Stimulated activated CD8-positive, alpha-beta memory T cell treated with anti-CD3 and anti-CD28 coated beads, Interleukin-4, amount 100 ng/mL, for 24 hours (primary cell): ENCODE measurements around the gene PCDH9.

Experiments used
- DNase-seq: peaks from one replicate; pipeline ENCODE4 v3.0.0-alpha.2; 2020; ENCODE audit warnings: low read depth

PCDH9 gene

DNA sequence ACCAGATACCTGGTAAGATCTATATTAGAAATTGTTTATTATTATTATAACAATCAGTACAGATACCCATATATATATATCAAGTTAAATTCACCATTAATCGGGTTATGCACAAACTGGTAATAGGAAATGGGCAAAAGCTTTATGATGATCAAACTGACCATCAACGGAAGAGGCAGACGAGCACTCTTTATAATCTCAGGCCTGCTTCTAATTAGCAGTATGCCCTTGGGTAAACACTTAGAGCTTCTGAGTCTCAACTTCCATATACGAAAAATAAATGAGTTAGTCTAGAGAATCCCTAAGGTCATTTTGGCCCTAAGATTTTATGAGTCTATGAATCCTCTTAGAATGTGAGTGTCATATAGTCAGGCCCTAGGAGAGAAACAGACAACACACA, 710.9 kb downstream of the PCDH9 start:
- no peak for DNase-seq

DNA sequence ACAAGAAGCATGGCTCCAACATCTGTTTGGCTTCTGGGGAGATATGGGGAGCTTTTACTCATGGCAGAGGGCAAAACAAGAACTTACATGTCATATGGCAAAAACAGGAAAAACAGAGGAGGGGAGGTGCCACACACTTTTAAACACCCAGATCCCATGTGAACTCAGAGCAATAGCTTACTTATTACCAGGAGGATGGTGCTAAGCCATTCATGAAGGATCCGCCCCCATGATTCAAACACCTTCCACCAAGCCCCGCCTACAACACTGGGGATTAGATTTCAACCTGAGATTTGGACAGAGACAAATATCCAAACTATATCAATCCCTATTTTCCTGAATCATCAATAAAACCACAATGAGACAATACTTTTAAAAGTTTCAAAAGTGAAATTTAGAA, 712.1 kb downstream of the PCDH9 start:
- DNase-seq = no peak

DNA sequence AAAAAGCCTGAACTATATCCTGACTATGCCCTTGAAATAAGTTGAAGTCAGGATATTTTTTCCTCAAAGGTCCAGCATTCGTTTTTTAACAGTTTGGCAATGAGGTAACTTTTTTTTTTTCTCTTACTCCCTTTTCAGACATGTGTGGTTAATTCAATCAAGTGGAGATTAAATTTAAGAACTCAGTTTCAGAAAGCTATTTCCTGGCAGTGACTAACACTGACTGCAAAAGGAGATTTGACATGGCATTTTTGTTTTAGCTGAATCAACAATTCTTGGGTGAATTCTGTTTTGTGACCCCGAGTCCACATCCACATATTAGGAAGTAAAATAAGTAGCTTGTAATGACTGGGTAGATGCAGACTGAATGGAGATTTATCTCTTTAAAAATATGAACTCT, 716.4 kb downstream of the PCDH9 start:
- DNase-seq = no peak

DNA sequence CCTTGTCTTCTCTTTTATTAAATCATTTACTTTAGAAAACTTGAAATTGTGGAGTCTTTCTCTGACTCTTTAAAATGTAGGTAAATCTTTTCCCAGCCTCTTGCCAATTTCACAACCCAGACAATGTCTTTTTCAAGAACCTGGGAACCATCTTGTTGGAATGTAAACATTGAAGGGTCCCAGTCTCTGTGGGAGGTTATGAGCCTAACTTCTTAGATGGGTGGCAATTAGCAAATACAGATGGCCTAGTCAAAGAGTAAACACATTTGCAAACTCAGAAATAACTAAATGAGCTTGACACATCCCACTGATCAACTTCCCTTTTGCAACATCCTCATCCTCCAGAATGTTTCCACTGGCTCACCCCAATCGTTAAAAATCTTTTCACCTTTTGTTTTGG, 721.0 kb downstream of the PCDH9 start:
- DNase-seq = no peak

DNA sequence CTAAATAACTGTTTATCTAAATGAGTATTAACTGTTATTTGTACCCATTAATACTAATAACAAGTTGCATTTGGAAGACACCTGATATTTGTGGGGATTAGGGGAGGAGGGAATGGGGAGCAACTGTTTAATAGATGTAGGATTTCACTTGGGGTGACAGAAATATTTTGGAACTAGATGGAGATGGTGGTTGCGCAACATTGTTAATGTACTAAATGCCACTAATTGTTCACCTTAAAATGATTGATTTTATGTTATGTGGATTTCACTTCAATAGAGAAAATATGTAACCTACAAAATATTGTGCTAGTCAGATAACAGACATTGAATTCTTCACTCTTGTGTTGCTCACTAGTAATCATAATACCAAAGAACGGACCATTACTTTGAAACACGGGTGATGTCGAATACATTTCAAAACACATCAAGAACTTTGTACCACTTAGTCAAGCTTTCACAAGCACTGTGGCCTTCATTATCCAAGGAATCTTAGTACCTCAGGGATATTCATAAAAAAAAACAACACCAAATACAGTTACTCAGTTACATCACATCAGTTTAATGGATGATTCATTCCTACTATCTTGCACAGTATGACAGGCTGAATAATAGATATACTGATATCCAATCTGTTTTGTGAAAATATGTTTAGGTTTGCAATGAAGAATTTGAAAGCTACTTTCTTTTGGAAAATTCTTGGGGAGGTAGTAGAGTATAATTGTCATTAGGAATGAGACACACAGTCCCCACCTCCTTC, 721.8 kb downstream of the PCDH9 start:
- no peak for DNase-seq

DNA sequence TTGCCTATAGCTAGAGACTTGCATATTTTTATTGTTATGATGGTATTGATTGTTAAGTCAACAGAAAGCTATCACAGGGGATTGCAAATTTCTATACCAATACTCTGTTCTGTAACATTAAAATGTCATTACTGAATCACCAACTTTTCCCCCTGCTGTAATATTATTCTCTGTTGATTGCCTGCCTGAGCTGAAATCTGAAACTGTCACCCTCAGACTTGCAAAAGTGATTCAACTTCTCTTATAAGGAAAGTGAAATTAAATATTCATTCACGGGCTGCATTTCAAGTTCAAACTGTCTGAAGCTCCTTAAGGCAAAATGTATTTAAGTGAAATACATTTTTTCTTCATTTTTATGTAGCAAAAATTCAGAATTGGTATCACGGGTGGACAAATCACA, 723.2 kb downstream of the PCDH9 start:
- no peak for DNase-seq

DNA sequence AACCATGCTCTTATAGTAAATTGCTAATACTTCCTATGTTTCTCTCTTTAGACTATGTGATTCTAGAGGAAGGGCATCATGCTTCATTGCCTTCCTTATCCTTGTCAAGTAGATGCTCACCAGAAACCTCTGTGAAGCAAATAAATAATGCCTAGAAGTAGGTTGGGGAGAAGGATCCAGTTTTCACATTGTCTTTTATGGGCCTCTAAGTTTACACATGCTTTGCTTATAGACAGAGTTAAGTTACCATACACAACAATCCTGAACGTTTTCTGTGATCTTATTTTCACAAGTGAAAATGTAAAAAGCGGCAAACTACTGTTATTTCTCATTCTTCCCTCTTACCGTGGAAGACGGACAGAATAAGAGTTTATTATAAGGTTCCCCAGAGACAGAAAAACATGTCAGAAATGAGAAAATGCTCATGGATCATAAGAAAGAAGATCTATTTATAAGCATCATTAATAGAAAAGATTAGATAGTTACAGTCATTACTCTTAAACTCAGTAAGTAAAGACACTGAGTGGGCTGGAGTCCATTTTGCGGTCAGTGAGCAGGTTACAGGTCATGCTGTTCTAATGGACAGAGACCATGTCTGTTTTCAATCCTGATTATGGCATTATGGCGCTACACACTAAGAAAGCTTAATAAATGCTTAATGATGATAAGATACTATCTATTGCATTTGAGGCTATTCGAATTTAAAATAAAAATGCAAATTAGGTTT, 723.9 kb downstream of the PCDH9 start:
- no peak for DNase-seq

DNA sequence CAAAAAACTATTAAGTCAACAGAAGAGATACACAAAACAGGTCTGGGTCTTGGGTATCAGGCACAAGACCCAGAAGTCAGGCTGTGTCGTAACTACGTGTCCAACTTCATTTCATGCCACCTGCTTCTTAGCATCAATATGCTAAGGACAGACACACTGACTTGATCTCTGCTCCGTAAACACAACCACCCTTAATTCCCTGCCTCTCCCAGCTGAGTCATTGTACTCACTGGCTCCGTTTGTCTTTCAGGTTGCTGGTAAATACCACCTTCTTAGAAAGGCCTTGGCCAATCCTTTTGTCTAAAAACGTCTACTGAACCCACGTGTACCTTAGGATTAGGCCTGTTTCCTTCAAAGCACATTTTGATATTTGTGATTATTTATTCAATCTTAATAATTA, 726.2 kb downstream of the PCDH9 start:
- DNase-seq = no peak

DNA sequence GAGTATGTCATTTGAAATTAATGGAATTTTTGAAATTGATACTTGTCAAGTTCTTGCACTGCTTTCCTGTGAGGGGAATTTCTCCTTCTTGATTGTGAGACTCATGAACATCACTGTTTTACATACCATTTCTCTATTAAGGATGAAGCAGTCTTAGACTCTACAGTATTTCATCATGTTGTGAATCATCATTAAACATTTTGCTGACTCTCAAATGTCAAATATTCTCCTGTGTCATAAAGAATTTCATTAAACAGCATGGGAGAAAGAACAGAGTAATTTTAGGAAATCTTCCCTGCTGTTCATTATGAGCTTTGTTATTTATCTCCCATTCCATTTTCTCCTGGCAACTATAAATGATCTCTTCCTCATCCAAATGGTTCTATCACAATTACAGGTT, 729.0 kb downstream of the PCDH9 start:
- no peak for DNase-seq

DNA sequence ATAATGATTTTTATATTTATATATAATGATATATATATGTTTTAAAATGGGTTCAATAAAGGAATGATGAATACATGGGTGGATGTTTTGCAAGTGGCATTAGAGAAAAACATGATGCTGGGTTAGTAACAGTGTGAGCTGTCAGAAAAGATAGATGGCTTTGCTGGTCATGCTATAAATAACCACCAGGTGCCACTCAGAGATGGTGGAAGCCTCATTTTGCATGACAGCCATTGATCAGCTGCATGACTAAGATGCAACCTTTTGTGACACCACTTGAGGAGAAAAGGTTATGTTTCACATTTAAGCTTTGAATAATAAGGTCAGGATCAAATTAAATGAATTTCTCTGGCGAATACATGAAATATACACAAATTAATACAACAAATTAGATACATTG, 737.7 kb downstream of the PCDH9 start:
- no peak for DNase-seq

DNA sequence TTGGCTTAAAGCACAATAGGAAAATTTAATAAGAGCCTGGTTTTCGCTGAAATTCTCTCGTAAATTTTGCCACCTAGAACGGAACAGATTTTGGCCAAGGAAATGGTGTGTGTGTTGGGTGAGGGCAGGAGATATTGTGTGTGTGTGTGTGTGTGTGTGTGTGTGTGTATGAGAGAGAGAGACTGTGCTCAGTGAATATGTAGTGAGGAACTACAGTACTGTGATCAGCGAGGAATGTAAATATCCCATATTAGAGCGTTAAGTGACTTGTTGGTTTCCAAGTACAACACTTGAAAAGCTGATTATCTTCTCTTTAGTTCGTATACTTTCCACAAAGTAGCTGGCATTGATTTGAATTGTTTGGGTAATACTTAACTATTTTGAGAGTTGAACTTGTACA, 738.9 kb downstream of the PCDH9 start:
- no peak for DNase-seq

DNA sequence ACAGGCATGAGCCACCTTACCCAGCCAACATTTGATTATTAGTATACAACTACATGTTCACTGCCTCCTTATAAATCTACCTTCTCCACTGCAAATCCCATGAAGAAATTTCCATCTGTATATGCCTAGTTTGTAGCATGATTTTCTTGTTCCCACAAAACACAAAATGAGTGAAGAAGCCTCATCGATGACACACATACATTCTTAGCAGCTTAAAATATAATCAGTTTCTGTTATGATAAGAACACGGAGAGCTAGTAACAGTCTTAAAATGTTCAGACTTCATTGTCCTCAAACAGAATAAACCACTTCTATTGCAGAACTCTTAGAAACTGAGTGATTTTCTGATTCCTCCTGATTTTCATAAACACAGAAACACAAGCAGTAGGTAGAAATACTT, 740.5 kb downstream of the PCDH9 start:
- DNase-seq = no peak

DNA sequence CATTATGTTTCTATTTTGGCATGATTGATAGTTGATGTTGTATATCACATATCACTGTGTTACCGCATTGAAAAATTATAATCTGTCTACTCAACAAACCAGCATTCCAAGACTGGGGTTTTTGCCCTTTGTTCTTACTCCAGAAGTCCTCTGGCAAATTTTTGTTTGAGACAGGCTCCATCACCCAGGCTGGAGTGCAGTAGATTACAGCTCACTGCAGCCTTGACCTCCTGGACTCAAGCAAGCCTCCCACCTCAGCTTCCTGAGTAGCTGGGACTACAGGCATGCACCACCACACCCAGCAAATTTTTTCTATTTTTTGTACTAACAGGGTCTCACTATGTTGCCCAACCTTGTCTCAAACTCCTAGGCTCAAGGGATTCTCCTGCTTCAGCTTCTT, 741.0 kb downstream of the PCDH9 start:
- no peak for DNase-seq

DNA sequence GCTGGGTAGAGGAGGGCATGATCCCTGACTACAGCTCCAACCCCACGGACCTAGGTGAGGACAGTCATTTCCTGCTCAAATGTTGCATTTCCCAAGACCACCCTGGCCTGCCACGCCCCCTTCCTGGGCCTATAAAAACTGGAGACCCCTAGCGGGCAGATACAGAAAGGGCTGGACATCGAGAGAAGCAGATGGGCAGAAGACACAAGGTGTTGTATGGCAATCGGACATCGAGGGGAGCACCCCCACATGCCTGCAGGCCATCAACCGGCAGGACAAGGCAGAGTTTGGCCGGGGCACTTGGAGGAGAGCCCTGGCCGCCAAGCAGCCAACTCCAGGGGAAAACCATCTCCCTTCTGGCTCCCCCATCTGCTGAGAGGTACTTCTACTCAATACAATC, 746.4 kb downstream of the PCDH9 start:
- no peak for DNase-seq

DNA sequence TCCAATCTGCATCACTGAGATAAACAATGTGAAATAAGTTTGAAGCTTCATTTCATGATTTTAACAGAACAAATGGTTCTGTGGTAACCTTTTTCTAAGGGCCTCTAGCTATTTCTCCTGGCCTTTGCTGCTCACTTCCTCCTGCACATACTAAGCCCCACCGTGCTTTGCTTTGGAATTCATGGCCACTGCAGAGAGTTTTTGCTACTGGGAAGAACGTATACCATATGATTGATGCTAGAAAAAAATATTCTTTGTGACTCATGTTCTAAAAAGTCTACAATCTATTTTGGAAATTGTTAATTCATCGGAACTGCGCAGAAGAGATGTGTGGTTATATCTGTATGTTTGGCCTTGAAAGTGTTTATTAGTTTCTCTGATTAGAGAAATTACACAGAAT, 747.3 kb downstream of the PCDH9 start:
- no peak for DNase-seq

DNA sequence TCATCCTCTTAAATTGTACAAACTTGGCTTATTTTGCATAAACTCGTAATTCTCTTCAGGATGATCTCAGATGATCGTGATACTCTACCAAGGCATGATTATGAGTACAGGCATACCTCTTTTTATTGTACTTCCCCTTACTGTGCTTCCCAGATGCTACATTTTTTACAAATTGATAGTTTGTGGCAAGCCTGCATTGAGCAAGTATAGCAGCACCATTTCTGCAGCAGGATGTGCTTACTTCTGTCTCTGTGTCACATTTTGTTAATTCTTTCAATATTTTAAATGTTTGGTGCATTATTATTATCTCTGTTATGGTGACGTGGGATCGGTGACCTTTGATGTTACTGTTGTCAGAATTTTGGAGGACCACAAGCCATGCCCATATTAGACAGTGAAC, 752.3 kb downstream of the PCDH9 start:
- no peak for DNase-seq

DNA sequence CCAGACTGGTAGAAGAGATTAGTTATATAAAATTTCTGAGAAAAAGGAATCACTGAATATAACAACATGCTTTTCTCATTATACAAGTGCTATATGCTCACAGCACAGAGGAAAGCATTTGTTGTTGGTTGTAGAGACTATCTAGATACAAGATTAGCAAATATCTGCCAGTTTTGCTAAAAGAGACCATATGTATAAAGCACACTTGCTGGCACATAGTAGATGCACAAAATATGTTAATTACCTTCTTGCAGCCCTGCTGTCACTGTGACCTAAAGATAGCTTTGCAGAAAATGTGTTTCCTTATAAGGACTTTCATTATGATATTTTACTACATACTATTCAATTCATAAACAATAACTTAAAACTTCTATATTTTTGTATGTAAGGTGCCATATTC, 755.1 kb downstream of the PCDH9 start:
- no peak for DNase-seq

DNA sequence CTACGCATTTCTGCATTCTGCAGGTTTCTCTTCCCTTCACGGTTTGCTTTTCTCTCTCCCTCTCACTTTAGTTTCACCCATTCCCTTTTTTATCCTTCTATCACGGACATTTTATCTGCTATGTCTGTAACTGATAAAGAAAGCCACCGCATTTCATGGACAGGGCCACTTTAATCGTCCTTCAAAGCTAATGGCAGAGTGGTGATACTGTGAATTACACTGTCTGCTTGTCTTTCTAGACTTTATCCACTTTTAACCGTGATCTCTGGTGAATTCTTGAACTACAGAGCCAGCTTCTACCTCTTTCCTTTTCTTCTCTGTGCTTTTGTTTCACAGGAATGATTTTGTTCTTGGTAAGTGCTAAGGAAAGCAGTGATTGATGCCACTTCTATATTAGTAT, 760.4 kb downstream of the PCDH9 start:
- DNase-seq = no peak

DNA sequence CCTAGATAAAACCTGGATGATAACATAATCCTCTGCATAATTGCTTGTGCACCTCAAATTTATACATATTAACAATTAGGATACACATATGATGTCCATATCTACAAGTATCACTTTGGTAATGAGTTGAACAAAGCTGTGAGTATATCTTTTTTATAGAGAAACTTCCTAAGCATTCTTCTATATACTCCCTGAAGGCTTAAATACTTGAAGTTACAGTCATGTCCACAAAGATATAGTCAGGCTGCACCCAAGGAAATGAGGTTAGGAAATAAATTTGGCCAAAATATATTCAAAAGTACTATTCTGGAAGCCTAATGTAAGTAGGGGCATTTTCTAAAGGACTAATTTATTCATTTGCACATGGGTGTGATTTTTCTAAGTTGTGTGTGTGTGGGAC, 761.5 kb downstream of the PCDH9 start:
- DNase-seq = no peak

DNA sequence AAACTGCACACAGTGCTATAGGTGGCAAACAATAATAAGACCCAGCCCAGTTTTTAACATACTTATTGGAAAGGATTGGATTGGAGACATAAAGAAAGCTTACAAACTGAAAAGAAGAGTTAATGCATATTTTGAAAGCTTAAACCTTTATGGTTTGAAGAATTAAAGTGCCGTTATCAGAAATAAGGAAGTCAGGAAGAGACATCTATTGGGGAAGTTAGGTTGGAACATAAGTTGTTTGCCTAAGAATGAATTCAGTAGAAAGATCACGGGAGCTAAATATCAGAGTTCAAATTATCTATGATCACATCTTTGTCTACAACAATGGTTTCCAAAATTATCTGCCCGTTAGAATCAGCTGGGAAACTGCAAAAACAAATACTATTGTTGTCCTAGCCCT, 767.9 kb downstream of the PCDH9 start:
- no peak for DNase-seq

DNA sequence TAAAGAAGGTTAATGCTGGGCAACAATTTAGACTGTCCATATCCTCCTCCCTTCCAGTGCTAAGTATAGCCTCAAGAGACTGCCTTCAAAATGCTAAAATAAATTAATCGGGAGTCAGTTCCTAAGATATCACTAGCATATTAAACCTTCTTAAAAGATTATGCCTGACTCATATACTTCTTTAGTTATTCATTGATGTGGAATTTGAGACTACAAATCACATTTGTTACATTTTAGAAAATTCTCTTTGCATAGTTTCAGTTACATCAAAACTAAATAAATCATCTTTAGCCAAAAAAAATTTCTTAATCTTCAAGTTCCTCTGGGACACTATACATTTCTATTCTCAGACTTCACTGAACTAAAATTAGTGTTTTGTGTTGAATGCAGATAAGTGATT, 769.1 kb downstream of the PCDH9 start:
- DNase-seq = no peak

DNA sequence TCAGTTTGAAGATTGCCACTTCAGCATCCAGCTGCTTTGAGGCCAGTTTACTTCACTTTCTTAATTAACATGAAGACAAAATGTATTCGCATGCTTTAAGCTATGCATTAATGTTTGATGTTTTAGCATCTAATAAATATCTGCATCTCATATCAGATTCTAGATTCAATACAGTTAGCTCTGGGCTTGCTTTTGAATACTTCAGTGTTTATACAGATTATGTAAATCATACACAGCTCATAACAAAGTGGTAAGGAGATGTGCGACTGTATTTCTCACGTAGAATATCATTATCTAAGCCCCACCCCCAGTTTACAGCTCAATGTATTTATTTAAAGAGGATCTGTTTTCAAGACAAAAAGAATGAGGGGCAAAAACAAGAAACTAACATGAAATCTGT, 770.5 kb downstream of the PCDH9 start:
- no peak for DNase-seq

DNA sequence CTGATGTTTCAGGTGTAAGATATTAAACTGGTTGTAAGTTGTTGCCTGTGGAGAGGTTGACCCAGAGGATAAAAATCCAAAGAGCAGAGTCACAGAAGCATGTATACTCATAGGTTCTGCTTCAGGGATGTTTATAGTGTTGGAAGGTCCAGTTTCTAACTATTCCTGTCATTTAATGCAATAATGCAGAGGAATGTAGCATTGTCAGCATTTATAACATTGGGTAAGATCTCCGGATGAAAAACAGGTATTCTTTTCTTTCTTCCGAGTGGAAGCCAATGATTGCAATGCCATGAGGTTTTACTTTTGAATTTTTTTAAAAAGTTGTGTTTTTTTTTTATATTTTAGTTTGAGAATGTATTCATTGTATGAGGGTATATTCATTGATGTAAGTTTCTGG, 771.0 kb downstream of the PCDH9 start:
- no peak for DNase-seq

DNA sequence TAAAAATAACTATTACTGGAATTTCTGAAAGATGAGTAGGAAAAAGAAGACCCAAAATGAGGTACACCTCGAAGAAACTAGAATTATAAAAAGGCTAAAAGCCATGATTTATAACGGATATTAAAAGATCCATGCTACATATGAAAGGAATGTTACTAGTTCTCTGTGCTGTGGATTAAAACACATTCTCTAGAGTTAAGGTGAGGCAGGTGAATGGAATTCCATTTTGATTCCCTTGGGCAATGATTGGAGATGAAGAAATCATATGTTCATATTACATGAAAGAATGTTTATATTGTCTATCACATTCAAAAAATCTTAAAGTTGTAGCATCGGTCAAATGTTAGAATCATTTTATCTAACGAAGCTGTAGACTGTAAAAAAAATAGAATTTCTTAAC, 783.7 kb downstream of the PCDH9 start:
- DNase-seq = no peak
